Activated T-helper 1 cell treated with anti-CD3 and anti-CD28 coated beads, Interleukin-12 subunit alpha, Interleukin-12 subunit beta, Interleukin-2, Interleukin-4 antibody, amounts not matched to agents 30 ng/mL and 10 ng/mL and 1 ng/mL, durations not matched to agents 14 hours and 24 hours and 36 hours (primary cell): ENCODE measurements around the gene GALNT17. TPM values are rescaled to one million over a fixed set of nuclear protein-coding genes. Genes with fewer than 3 reads are reported as not detected.

Experiments used
- DNase-seq: peaks from one replicate; pipeline ENCODE4 v3.0.0; 2021; ENCODE audit warnings: low spot score
- H3K27ac Mint-ChIP-seq: one replicate; pipeline ENCODE4 v1.8.0; 2021; ENCODE audit warnings: mild to moderate bottlenecking, mixed read lengths
- H3K27me3 Mint-ChIP-seq: one replicate; pipeline ENCODE4 v1.8.0; 2022; ENCODE audit warnings: mild to moderate bottlenecking, moderate library complexity, mixed read lengths; ENCODE audit not compliant: insufficient read depth
- H3K36me3 Mint-ChIP-seq: one replicate; pipeline ENCODE4 v1.8.0; 2021; ENCODE audit warnings: low read depth, mixed read lengths
- H3K4me1 Mint-ChIP-seq: one replicate; pipeline ENCODE4 v1.8.0; 2021; ENCODE audit warnings: low read depth, mixed read lengths
- H3K4me3 Mint-ChIP-seq: one replicate; pipeline ENCODE4 v1.8.0; 2021; ENCODE audit warnings: mild to moderate bottlenecking, moderate library complexity, mixed read lengths
- H3K9me3 Mint-ChIP-seq: one replicate; pipeline ENCODE4 v1.8.0; 2021; ENCODE audit warnings: mixed read lengths
- intact Hi-C: fragments of 100-400 bp; cut with micrococcal nuclease; formaldehyde crosslinking; loops from one replicate; pipeline ENCODE4 v1.15.1; 2024
- total RNA-seq: library from RNA; stranded (reverse); gene quantifications from 2 replicates; pipeline ENCODE4 v1.2.3, GENCODE V29; 2022

GALNT17 gene
- total RNA-seq, 1 donor from 2014 or later = not detected

GRCh38 chr7:71694665-71695064 is 562.7 kb downstream of the GALNT17 start:
- Mint-ChIP-seq H3K4me3 (no peak overlapping the region), H3K4me1 (no peaks in the 10 kb centered on the region), H3K27ac (no peak overlapping the region), H3K27me3 (no peaks in the 10 kb centered on the region), H3K9me3 (peaks cover 21% of the 10 kb centered on the region), H3K36me3 (no peaks in the 10 kb centered on the region)
- intact Hi-C loops = no loop called here
- no peak for DNase-seq

GRCh38 chr7:71695186-71695585 is 563.2 kb downstream of the GALNT17 start:
- no peak overlapping the region for H3K27ac Mint-ChIP-seq
- DNase-seq = no peak
- H3K4me1 Mint-ChIP-seq = no peaks in the 10 kb centered on the region
- H3K36me3 Mint-ChIP-seq = no peaks in the 10 kb centered on the region
- no peak overlapping the region for H3K4me3 Mint-ChIP-seq
- H3K27me3 Mint-ChIP-seq = no peaks in the 10 kb centered on the region
- H3K9me3 Mint-ChIP-seq = peaks cover 24% of the 10 kb centered on the region
- intact Hi-C loops = no loop called here

GRCh38 chr7:71696511-71696910 is 564.6 kb downstream of the GALNT17 start:
- H3K36me3 Mint-ChIP-seq = no peaks in the 10 kb centered on the region
- no peak for DNase-seq
- H3K4me1 Mint-ChIP-seq = no peaks in the 10 kb centered on the region
- H3K4me3 Mint-ChIP-seq = no peak overlapping the region
- no peaks in the 10 kb centered on the region for H3K27me3 Mint-ChIP-seq
- H3K27ac Mint-ChIP-seq = no peak overlapping the region
- intact Hi-C loops = no loop called here
- peaks cover 31% of the 10 kb centered on the region for H3K9me3 Mint-ChIP-seq

GRCh38 chr7:71697400-71697799 is 565.5 kb downstream of the GALNT17 start:
- H3K27ac Mint-ChIP-seq = no peak overlapping the region
- intact Hi-C loops = no loop called here
- no peaks in the 10 kb centered on the region for H3K4me1 Mint-ChIP-seq

GRCh38 chr7:71705217-71705616 is 573.3 kb downstream of the GALNT17 start:
- no peaks in the 10 kb centered on the region for H3K36me3 Mint-ChIP-seq
- no peaks in the 10 kb centered on the region for H3K27me3 Mint-ChIP-seq
- intact Hi-C loops = no loop called here
- peaks cover 20% of the 10 kb centered on the region for H3K9me3 Mint-ChIP-seq
- H3K4me1 Mint-ChIP-seq = no peaks in the 10 kb centered on the region
- no peak overlapping the region for H3K4me3 Mint-ChIP-seq
- DNase-seq = no peak
- H3K27ac Mint-ChIP-seq = no peak overlapping the region

More at GRCh38 chr7:71697400-71697799, 565.5 kb downstream of the GALNT17 start:
- no peaks in the 10 kb centered on the region for H3K27me3 Mint-ChIP-seq
- H3K4me3 Mint-ChIP-seq = no peak overlapping the region
- peaks cover 31% of the 10 kb centered on the region for H3K9me3 Mint-ChIP-seq
- no peak for DNase-seq
- H3K36me3 Mint-ChIP-seq = no peaks in the 10 kb centered on the region

GRCh38 chr7:71705901-71706596 is 574.1 kb downstream of the GALNT17 start:
- no peak for DNase-seq
- H3K27ac Mint-ChIP-seq = no peak overlapping the region
- no peak overlapping the region for H3K4me3 Mint-ChIP-seq
- intact Hi-C loops = no loop called here
- H3K27me3 Mint-ChIP-seq = no peaks in the 10 kb centered on the region
- H3K36me3 Mint-ChIP-seq = no peaks in the 10 kb centered on the region
- H3K9me3 Mint-ChIP-seq = peaks cover 13% of the 10 kb centered on the region
- no peaks in the 10 kb centered on the region for H3K4me1 Mint-ChIP-seq

DNA sequence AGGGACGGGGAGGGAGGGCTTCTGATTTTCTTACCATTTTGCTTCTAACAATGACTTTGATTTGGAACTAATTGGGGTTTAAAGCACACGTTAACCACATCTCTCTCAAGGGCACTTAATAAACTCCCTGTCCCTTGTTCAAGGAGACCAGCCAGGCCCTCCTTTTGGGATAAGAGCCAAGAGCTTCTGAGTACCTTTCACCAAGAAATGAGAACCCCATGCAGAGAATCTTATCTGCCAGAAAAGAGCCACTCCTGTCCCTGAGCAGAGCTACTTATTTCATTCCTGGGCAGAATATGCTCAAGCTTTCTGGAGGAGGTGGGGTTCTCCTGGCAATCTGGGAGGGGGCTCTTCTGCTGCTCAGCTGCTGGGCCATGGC is 574.6 kb downstream of the GALNT17 start:
- H3K36me3 Mint-ChIP-seq = no peaks in the 10 kb centered on the region

GRCh38 chr7:71707041-71707440 is 575.1 kb downstream of the GALNT17 start:
- H3K9me3 Mint-ChIP-seq = peaks cover 19% of the 10 kb centered on the region

More for the DNA sequence above, 574.6 kb downstream of the GALNT17 start:
- intact Hi-C loops = no loop called here
- DNase-seq = no peak
- no peak overlapping the region for H3K27ac Mint-ChIP-seq
- no peaks in the 10 kb centered on the region for H3K27me3 Mint-ChIP-seq
- no peak overlapping the region for H3K4me3 Mint-ChIP-seq
- H3K9me3 Mint-ChIP-seq = peaks cover 18% of the 10 kb centered on the region
- no peaks in the 10 kb centered on the region for H3K4me1 Mint-ChIP-seq

GRCh38 chr7:71708710-71709109 is 576.8 kb downstream of the GALNT17 start:
- DNase-seq = no peak
- Mint-ChIP-seq H3K9me3 (peaks cover 19% of the 10 kb centered on the region), H3K36me3 (no peaks in the 10 kb centered on the region), H3K4me1 (no peaks in the 10 kb centered on the region), H3K4me3 (no peak overlapping the region), H3K27ac (no peak overlapping the region), H3K27me3 (no peaks in the 10 kb centered on the region)
- intact Hi-C loops = no loop called here

More at GRCh38 chr7:71707041-71707440, 575.1 kb downstream of the GALNT17 start:
- Mint-ChIP-seq H3K27me3 (no peaks in the 10 kb centered on the region), H3K4me3 (no peak overlapping the region), H3K4me1 (no peaks in the 10 kb centered on the region), H3K27ac (no peak overlapping the region), H3K36me3 (no peaks in the 10 kb centered on the region)
- intact Hi-C loops = no loop called here
- no peak for DNase-seq

GRCh38 chr7:71710442-71710841 is 578.5 kb downstream of the GALNT17 start:
- Mint-ChIP-seq H3K27ac (no peak overlapping the region), H3K36me3 (no peaks in the 10 kb centered on the region), H3K4me1 (no peaks in the 10 kb centered on the region), H3K27me3 (no peaks in the 10 kb centered on the region), H3K9me3 (peaks cover 18% of the 10 kb centered on the region), H3K4me3 (no peak overlapping the region)
- DNase-seq = no peak
- intact Hi-C loops = no loop called here

DNA sequence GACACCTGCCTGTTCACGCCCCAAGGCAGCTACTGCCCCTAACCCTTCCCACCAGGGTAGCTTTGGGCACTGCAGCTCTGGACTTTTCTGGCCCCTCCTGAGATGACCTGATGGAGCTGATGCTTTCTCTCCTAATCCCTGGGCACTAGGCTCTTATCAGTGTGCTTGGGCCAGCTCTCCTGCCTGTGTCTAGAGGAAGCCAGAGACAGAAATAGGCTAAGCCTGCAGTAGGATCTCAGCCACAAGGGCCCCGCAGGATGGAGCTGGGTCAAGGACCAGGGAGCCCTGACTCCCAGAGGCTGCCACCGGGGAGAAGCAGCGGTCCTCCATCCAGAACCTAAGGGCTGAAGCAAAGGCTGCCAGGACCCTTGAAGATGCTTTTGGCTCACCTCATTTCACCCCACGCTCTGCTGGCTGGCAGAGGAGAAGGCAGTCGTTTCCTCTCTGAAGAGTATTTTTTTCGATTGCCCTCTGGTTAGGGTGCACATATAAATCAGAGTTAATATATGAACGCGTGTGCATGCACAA is 580.8 kb downstream of the GALNT17 start:
- Mint-ChIP-seq H3K27me3 (no peaks in the 10 kb centered on the region), H3K4me3 (no peak overlapping the region), H3K4me1 (no peaks in the 10 kb centered on the region), H3K9me3 (peaks cover 19% of the 10 kb centered on the region), H3K27ac (no peak overlapping the region), H3K36me3 (no peaks in the 10 kb centered on the region)
- DNase-seq = no peak
- intact Hi-C loops = no loop called here

GRCh38 chr7:71716690-71717089 is 584.7 kb downstream of the GALNT17 start:
- Mint-ChIP-seq H3K27ac (no peak overlapping the region), H3K36me3 (no peaks in the 10 kb centered on the region), H3K4me3 (no peak overlapping the region), H3K9me3 (peaks cover 5% of the 10 kb centered on the region), H3K4me1 (no peaks in the 10 kb centered on the region), H3K27me3 (no peaks in the 10 kb centered on the region)
- intact Hi-C loops = no loop called here
- no peak for DNase-seq

- Mint-ChIP-seq H3K9me3 (peaks cover 9% of the 10 kb centered on the region), H3K36me3 (no peaks in the 10 kb centered on the region), H3K27ac (no peak overlapping the region), H3K4me3 (no peak overlapping the region), H3K4me1 (no peaks in the 10 kb centered on the region), H3K27me3 (no peaks in the 10 kb centered on the region)
- intact Hi-C loops = no loop called here
- DNase-seq = no peak
These were observed 586.6 kb downstream of the GALNT17 start for GRCh38 chr7:71718563-71718962.

DNA sequence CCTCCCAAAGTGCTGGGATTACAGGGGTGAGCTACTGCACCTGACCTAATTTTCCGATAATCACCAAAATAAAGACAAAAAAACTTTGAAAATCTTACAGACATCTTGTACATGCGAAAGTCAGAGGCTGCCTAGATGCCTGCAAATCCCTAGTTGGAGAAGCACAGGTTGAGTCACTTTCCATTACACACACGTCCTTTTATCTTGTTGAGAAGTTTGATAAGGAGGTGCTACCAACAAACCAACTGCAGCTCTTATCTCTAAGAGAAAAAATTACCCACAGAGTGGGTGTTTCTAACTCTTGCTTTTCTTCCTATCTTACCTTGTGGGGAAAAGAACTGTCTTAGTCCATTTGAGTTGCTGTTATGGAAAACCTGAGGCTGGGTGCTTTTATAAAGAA is 589.8 kb downstream of the GALNT17 start:
- peaks cover 13% of the 10 kb centered on the region for H3K9me3 Mint-ChIP-seq
- H3K4me3 Mint-ChIP-seq = no peak overlapping the region
- H3K36me3 Mint-ChIP-seq = no peaks in the 10 kb centered on the region
- no peaks in the 10 kb centered on the region for H3K27me3 Mint-ChIP-seq
- intact Hi-C loops = no loop called here
- no peak for DNase-seq
- no peaks in the 10 kb centered on the region for H3K4me1 Mint-ChIP-seq
- H3K27ac Mint-ChIP-seq = no peak overlapping the region
